GM21423 (cell line): Measurements from ENCODE around the gene FGFR3.

ENCODE experiments used
- ATAC-seq: cut with Tn5 transposase; IDR thresholded peaks from one replicate; pipeline ENCODE4 v1.9.1; 2021; ENCODE audit warnings: mild to moderate bottlenecking, moderate library complexity; ENCODE audit not compliant: unreplicated experiment

The FGFR3 gene

GRCh38 chr4:1801286-1801958 is 8.3 kb downstream of the FGFR3 start:
- no peak for ATAC-seq

GRCh38 chr4:1802151-1802715 is 9.1 kb downstream of the FGFR3 start:
- ATAC-seq, result no peak

GRCh38 chr4:1802720-1803522 is 9.8 kb downstream of the FGFR3 start:
- no peak for ATAC-seq

- ATAC-seq, result no peak
These were observed 10.7 kb downstream of the FGFR3 start for GRCh38 chr4:1803523-1804423.

- ATAC-seq, result no peak
These were observed 11.8 kb downstream of the FGFR3 start for GRCh38 chr4:1804638-1805492.

- no peak for ATAC-seq
These were observed 12.6 kb downstream of the FGFR3 start for GRCh38 chr4:1805493-1806222.

- no peak for ATAC-seq
These were observed 13.1 kb downstream of the FGFR3 start for GRCh38 chr4:1806223-1806564.

- no peak for ATAC-seq
These were observed 13.7 kb downstream of the FGFR3 start for GRCh38 chr4:1806596-1807331.

- no peak for ATAC-seq
These were observed 14.3 kb downstream of the FGFR3 start for GRCh38 chr4:1807332-1807777.

GRCh38 chr4:1808396-1808795 is 15.3 kb downstream of the FGFR3 start:
- ATAC-seq, result no peak

- ATAC-seq, result no peak
These were observed 16.0 kb downstream of the FGFR3 start for GRCh38 chr4:1808851-1809753.

- ATAC-seq, result no peak
These were observed 16.8 kb downstream of the FGFR3 start for GRCh38 chr4:1809754-1810502.

GRCh38 chr4:1810765-1811164 is 17.7 kb downstream of the FGFR3 start:
- no peak for ATAC-seq

GRCh38 chr4:1812720-1813119 is 19.6 kb downstream of the FGFR3 start:
- no peak for ATAC-seq

GRCh38 chr4:1813231-1813630 is 20.1 kb downstream of the FGFR3 start:
- no peak for ATAC-seq

GRCh38 chr4:1813915-1814314 is 20.8 kb downstream of the FGFR3 start:
- ATAC-seq, result no peak

GRCh38 chr4:1814453-1814852 is 21.4 kb downstream of the FGFR3 start:
- ATAC-seq, result no peak
